ENCODE data around the gene SESN1. TPM values are rescaled to one million over a fixed set of nuclear protein-coding genes. Genes with fewer than 3 reads are reported as not detected.

SESN1 gene
- total and polyA plus RNA-seq, 9 of the 15 experiments (the other 6 are each of a cell fraction or from before 2014, with no cell fraction given), result 3.1 to 13.0 (median 7.4) TPM

DNA sequence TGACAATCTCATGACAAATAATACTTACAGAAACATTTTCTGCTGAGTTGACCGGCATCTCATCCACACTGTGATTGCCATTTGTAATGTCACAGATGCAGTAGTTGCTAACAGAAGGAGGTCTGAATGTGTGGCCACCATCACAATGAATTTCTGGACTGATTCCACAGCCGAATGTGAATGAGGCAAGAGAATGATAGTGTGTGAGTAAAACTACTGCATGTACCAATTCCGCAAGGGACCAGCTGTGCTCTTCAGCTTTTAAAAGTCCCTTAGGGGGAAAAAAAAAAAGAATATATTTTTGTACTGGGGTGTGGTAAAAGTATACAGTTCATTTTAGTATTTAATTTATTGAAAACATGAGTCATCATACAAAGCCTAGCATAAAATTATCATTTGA is 96.2 kb downstream of the SESN1 start:
- Histone ChIP-seq H2AFZ (ENCODE audit: low read depth, low read length) (no peak overlapping the region), H3K36me3 (ENCODE audit: control insufficient read depth, insufficient read depth, low read length) (no peaks in the 10 kb centered on the region), H3K27ac (ENCODE audit: extremely low read depth, low read depth, low read length) (no peak overlapping the region), H3K4me3 (no peak overlapping the region), H3K9ac (ENCODE audit: insufficient read depth in 1 of 2, low read depth in 2 of 2, low read length in 2 of 2) (no peak overlapping the region), H4K20me1 (replicated peaks; ENCODE audit: control insufficient read depth, insufficient read depth, low read length) (no peaks in the 10 kb centered on the region), H3K27me3 (ENCODE audit: control insufficient read depth in 2 of 2, insufficient read depth in 2 of 2, low read length in 2 of 2) (no peaks in the 10 kb centered on the region), H3K4me2 (ENCODE audit: insufficient read depth, low read length) (no peak overlapping the region), H3K9me1 (ENCODE audit: control insufficient read depth, insufficient read depth, low read length) (no peaks in the 10 kb centered on the region), H3K4me1 (replicated peaks in 1 of 2; ENCODE audit: control insufficient read depth in 2 of 2, insufficient read depth in 2 of 2, low read length in 2 of 2) (no peaks in the 10 kb centered on the region), H3K79me2 (ENCODE audit: control insufficient read depth, insufficient read depth, low read length) (no peaks in the 10 kb centered on the region), H3K9me3 (replicated peaks; ENCODE audit: control insufficient read depth, insufficient read depth, low read depth, low read length) (no peaks in the 10 kb centered on the region)
- intact Hi-C loops (cut with micrococcal nuclease), result no loop called here
- CTCF ChIA-PET (ENCODE audit: low intra/inter-chr PET ratio), result no interaction called here
- POLR2A ChIA-PET, result no interaction called here
- WGBS (ENCODE audit: insufficient coverage, low coverage, missing lambda C conversion rate), result 71% methylated on average over 3 of the region's 3 CpGs
- DNase-seq (ENCODE audit: extremely low read depth in 1 of 4, low spot score in 3 of 4) (no peak), FAIRE-seq (no peak), ATAC-seq (no peak)
- no peak for TF ChIP-seq ZFP1 (CRISPR knock-in tag; IDR thresholded peaks at IDR 0.05)
- TF ChIP-seq PCBP1 (IDR thresholded peaks at IDR 0.05; ENCODE audit: low read depth, low read length, poor library complexity, severe bottlenecking), result no peak
- TF ChIP-seq NFE2 (IDR thresholded peaks at IDR 0.05; ENCODE audit: low read depth), result no peak
- TF ChIP-seq MTF1 (CRISPR knock-in tag; IDR thresholded peaks at IDR 0.05; ENCODE audit: borderline replicate concordance), result no peak
- no peak for TF ChIP-seq MXI1 (IDR thresholded peaks at IDR 0.05; ENCODE audit: low read depth, low read length)
- TF ChIP-seq SMC3 (conservative IDR thresholded peaks at IDR 0.05; ENCODE audit: insufficient read depth, low read depth, low read length), result no peak
- TF ChIP-seq, protein P1, sequence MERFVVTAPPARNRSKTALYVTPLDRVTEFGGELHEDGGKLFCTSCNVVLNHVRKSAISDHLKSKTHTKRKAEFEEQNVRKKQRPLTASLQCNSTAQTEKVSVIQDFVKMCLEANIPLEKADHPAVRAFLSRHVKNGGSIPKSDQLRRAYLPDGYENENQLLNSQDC (CRISPR knock-in tag; IDR thresholded peaks at IDR 0.05), result no peak
- no peak for TF ChIP-seq ZNF780A (CRISPR knock-in tag; IDR thresholded peaks at IDR 0.05)
- TF ChIP-seq GATA2 (CRISPR knock-in tag; IDR thresholded peaks at IDR 0.05), result no peak
- TF ChIP-seq, protein P2, sequence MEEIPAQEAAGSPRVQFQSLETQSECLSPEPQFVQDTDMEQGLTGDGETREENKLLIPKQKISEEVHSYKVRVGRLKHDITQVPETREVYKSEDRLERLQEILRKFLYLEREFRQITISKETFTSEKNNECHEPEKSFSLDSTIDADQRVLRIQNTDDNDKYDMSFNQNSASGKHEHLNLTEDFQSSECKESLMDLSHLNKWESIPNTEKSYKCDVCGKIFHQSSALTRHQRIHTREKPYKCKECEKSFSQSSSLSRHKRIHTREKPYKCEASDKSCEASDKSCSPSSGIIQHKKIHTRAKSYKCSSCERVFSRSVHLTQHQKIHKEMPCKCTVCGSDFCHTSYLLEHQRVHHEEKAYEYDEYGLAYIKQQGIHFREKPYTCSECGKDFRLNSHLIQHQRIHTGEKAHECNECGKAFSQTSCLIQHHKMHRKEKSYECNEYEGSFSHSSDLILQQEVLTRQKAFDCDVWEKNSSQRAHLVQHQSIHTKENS (CRISPR knock-in tag; IDR thresholded peaks at IDR 0.05), result no peak
- TF ChIP-seq BCL6 (CRISPR knock-in tag; IDR thresholded peaks at IDR 0.05), result no peak
- TF ChIP-seq, protein P3, sequence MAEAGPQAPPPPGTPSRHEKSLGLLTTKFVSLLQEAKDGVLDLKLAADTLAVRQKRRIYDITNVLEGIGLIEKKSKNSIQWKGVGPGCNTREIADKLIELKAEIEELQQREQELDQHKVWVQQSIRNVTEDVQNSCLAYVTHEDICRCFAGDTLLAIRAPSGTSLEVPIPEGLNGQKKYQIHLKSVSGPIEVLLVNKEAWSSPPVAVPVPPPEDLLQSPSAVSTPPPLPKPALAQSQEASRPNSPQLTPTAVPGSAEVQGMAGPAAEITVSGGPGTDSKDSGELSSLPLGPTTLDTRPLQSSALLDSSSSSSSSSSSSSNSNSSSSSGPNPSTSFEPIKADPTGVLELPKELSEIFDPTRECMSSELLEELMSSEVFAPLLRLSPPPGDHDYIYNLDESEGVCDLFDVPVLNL (CRISPR knock-in tag; IDR thresholded peaks at IDR 0.05; ENCODE audit: low read depth), result no peak
- TF ChIP-seq, protein P4, sequence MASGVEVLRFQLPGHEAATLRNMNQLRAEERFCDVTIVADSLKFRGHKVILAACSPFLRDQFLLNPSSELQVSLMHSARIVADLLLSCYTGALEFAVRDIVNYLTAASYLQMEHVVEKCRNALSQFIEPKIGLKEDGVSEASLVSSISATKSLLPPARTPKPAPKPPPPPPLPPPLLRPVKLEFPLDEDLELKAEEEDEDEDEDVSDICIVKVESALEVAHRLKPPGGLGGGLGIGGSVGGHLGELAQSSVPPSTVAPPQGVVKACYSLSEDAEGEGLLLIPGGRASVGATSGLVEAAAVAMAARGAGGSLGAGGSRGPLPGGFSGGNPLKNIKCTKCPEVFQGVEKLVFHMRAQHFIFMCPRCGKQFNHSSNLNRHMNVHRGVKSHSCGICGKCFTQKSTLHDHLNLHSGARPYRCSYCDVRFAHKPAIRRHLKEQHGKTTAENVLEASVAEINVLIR (CRISPR knock-in tag; IDR thresholded peaks at IDR 0.05), result no peak
- TF ChIP-seq POLR2B (IDR thresholded peaks at IDR 0.05; ENCODE audit: low read depth, partially characterized antibody), result no peak
- TF ChIP-seq ZNF274 (IDR thresholded peaks at IDR 0.05; ENCODE audit: borderline replicate concordance, low read depth, low read length), result no peak
- BruUV-seq (replicated peaks), result no TSS peak
- in situ Hi-C loops (cut with MboI), result no loop called here
